HG03460 (cell line): ENCODE results near the gene SLC5A6.
"Not testable (repeated sequence)": the region's sequence is repeated elsewhere in the genome, so short reads cannot be mapped to it uniquely, and the experiment has no call there.

Experiments
- ATAC-seq: cut with Tn5 transposase; IDR thresholded peaks from one replicate; pipeline ENCODE4 v1.9.1; 2021; ENCODE audit not compliant: unreplicated experiment

Gene SLC5A6

GRCh38 chr2:27177441-27178351, 34.4 kb downstream of the SLC5A6 start:
- no peak for ATAC-seq

- not testable (repeated sequence) for ATAC-seq
Observed at GRCh38 chr2:27175781-27176180, 36.3 kb downstream of the SLC5A6 start.

GRCh38 chr2:27175330-27175729, 36.7 kb downstream of the SLC5A6 start:
- ATAC-seq = no peak

GRCh38 chr2:27174638-27175037, 37.4 kb downstream of the SLC5A6 start:
- ATAC-seq = no peak

GRCh38 chr2:27171351-27171848, 40.7 kb downstream of the SLC5A6 start:
- no peak for ATAC-seq

- no peak for ATAC-seq
Observed at GRCh38 chr2:27170581-27171337, 41.3 kb downstream of the SLC5A6 start.

GRCh38 chr2:27164960-27165763, 46.9 kb downstream of the SLC5A6 start:
- ATAC-seq = no peak

GRCh38 chr2:27162151-27163121, 49.6 kb downstream of the SLC5A6 start:
- no peak for ATAC-seq

GRCh38 chr2:27160191-27160590, 51.9 kb downstream of the SLC5A6 start:
- no peak for ATAC-seq

- no peak for ATAC-seq
Observed at GRCh38 chr2:27159271-27159670, 52.8 kb downstream of the SLC5A6 start.

GRCh38 chr2:27158468-27158867, 53.6 kb downstream of the SLC5A6 start:
- no peak for ATAC-seq

GRCh38 chr2:27155069-27155520, 57.0 kb downstream of the SLC5A6 start:
- ATAC-seq = no peak

GRCh38 chr2:27154488-27154887, 57.6 kb downstream of the SLC5A6 start:
- ATAC-seq = no peak

- ATAC-seq = no peak
Observed at GRCh38 chr2:27152796-27153464, 59.1 kb downstream of the SLC5A6 start.

GRCh38 chr2:27152102-27152795, 59.8 kb downstream of the SLC5A6 start:
- no peak for ATAC-seq

GRCh38 chr2:27150639-27151230, 61.3 kb downstream of the SLC5A6 start:
- ATAC-seq = no peak
